22Rv1 (cell line): Measurements from ENCODE around the gene CAMK4.
"Not testable (repeated sequence)": the region's sequence is repeated elsewhere in the genome, so short reads cannot be mapped to it uniquely, and the experiment has no call there.

Experiments
- H3K27ac ChIP-seq: fragments of 450-650 bp; 2 replicates; pipeline ENCODE4 v1.5.1; 2017
- CTCF ChIP-seq: fragments of 450-650 bp; IDR thresholded peaks from 2 replicates; pipeline ENCODE4 v1.5.1; 2017; ENCODE audit warnings: mild to moderate bottlenecking
- ZFX ChIP-seq: fragments of 450-650 bp; IDR thresholded peaks from 2 replicates; pipeline ENCODE4 v1.6.1; 2017; ENCODE audit warnings: antibody characterized with exemption, borderline replicate concordance

Gene CAMK4

GRCh38 chr5:111256128-111256527 is 31.9 kb downstream of the CAMK4 start:
- no peak overlapping the region for H3K27ac ChIP-seq
- no peak for TF ChIP-seq CTCF
- TF ChIP-seq ZFX: no peak

DNA sequence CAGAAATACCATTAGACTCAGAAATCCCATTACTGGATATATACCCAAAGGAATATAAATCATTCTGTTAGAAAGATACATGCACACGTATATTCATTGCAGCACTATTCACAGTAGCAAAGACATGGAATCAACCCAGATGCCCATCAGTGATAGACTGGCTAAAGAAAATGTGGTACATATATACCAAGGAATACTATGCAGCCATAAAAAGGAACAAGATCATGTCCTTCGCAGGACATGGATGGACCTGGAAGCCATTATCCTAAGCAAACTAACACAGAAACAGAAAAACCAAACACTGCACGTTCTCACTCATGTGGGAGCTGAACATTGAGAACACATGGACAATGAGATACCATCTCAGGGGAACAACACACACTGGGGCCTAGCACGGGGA is 33.4 kb downstream of the CAMK4 start:
- not testable (repeated sequence) for H3K27ac ChIP-seq

DNA sequence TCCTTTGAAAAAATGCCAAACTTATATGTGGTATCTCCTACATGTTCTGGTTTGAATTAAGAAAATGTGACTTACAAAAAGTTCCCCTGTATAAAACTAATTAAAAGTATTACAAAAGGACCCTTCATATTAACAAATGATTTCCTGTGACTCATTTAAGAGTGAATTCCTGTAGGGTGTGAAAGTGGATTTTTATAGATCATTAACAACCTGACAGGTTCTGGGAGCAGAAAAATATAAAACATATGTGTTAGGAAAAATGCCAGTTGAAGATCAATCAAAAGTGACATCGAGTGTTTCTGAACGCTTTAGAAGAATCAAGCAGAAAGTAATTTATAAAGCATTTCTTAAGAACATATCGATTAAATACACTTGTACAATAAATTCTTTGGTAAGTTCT is 35.5 kb downstream of the CAMK4 start:
- TF ChIP-seq ZFX (no peak), CTCF (no peak)
- H3K27ac ChIP-seq: no peak overlapping the region

GRCh38 chr5:111261610-111262009 is 37.4 kb downstream of the CAMK4 start:
- no peak overlapping the region for H3K27ac ChIP-seq
- TF ChIP-seq ZFX: no peak
- TF ChIP-seq CTCF: no peak

DNA sequence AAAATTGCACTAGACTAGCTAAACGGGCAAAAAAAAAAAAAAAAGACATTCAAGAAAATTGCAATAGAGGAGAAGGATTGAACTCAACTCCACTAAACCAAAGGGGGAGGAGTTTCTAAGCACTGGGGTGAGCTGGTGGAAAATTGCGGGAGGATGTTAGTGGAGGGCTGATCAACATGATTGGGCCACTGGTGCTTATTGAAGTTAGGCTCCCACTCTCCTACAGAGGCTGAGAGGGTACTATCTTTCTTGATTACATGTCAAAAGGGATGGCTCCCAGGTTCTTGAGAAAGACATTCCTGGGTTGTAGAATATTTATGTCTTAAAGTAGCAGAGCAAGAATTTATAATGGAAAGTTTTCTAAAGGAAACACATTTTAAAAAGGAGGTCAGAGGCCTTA is 38.0 kb downstream of the CAMK4 start:
- TF ChIP-seq CTCF: no peak
- TF ChIP-seq ZFX: no peak
- no peak overlapping the region for H3K27ac ChIP-seq

DNA sequence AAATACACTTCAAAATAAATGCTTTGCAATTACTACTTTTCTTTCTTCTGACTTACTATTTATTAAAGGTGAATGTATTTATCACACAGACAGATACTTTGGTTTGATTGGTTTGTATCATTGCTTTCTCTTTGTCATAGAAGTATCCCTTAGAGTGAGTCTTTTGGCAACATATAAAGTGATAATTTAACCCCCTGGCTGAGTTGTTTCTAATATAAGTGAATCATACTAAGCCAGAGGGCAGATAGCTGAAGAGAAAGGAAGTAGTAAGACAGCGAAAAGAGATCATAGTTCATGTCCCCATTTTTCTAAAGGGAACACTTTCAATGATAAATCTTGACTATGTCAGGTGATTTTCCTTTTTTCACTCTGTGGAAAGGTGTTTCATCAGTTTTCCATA is 38.6 kb downstream of the CAMK4 start:
- no peak overlapping the region for H3K27ac ChIP-seq
- TF ChIP-seq CTCF (no peak), ZFX (no peak)

GRCh38 chr5:111266491-111266890 is 42.3 kb downstream of the CAMK4 start:
- H3K27ac ChIP-seq: no peak overlapping the region
- TF ChIP-seq CTCF (no peak), ZFX (no peak)

DNA sequence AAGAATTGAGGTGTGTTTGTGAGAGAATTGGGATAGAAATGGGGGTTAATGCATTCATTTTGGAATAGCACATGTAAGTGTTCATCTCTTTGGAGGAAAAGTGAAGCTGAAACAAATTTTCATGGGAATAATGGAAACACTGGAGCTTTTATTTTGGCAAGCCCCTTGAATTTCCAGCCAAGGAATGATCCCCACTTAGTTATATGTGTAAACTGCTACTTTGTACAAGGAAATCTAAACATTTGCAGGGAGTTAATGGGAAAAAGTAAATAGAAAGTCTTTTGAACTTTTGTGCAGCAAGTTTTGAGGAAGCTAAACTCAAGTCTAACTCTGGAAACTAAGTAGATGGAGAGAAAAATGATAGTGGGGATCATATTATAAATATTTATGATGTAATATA is 44.1 kb downstream of the CAMK4 start:
- TF ChIP-seq CTCF (no peak), ZFX (no peak)
- no peak overlapping the region for H3K27ac ChIP-seq
